Measurements from ENCODE around the gene ARL6IP6. TPM values are rescaled to one million over a fixed set of nuclear protein-coding genes. Genes with fewer than 3 reads are reported as not detected.
"Not testable (repeated sequence)": the region's sequence is repeated elsewhere in the genome, so short reads cannot be mapped to it uniquely, and the experiment has no call there.

The ARL6IP6 gene
- total RNA-seq, 1 donor from 2014 or later = 59.5 TPM

- no peak for DNase-seq (ENCODE audit: low spot score in 2 of 2)
- FAIRE-seq = no peak
Measured at GRCh38 chr2:152720794-152721193, 2.4 kb downstream of the ARL6IP6 start.

GRCh38 chr2:152722639-152723038, 4.2 kb downstream of the ARL6IP6 start:
- not testable (repeated sequence) for DNase-seq (ENCODE audit: low spot score in 2 of 2); FAIRE-seq

- DNase-seq (ENCODE audit: low spot score in 2 of 2) (no peak), FAIRE-seq (no peak)
Measured at GRCh38 chr2:152723918-152724317, 5.5 kb downstream of the ARL6IP6 start.

GRCh38 chr2:152729844-152730243, 11.4 kb downstream of the ARL6IP6 start:
- FAIRE-seq (no peak), DNase-seq (ENCODE audit: low spot score in 2 of 2) (no peak)

GRCh38 chr2:152730591-152731333, 12.3 kb downstream of the ARL6IP6 start:
- FAIRE-seq (no peak), DNase-seq (ENCODE audit: low spot score in 2 of 2) (no peak)

GRCh38 chr2:152737509-152737908, 19.1 kb downstream of the ARL6IP6 start:
- FAIRE-seq; DNase-seq (ENCODE audit: low spot score in 2 of 2): not testable (repeated sequence)

- DNase-seq (ENCODE audit: low spot score in 2 of 2) = no peak
- FAIRE-seq = no peak
Measured at GRCh38 chr2:152738438-152738837, 20.0 kb downstream of the ARL6IP6 start.

GRCh38 chr2:152739705-152740104, 21.3 kb downstream of the ARL6IP6 start:
- not testable (repeated sequence) for FAIRE-seq

GRCh38 chr2:152740743-152741328, 22.4 kb downstream of the ARL6IP6 start:
- peak; percentile 99 for FAIRE-seq
- peak; percentile 16 to 37 for DNase-seq (ENCODE audit: low spot score in 2 of 2)

More at GRCh38 chr2:152739705-152740104, 21.3 kb downstream of the ARL6IP6 start:
- not testable (repeated sequence) for DNase-seq (ENCODE audit: low spot score in 2 of 2)

GRCh38 chr2:152743002-152743401, 24.6 kb downstream of the ARL6IP6 start:
- peak in 1 of 2 donors; percentile 7 for DNase-seq (ENCODE audit: low spot score in 2 of 2)
- FAIRE-seq = no peak

GRCh38 chr2:152747751-152748150, 29.3 kb downstream of the ARL6IP6 start:
- FAIRE-seq; DNase-seq (ENCODE audit: low spot score in 2 of 2): not testable (repeated sequence)

- FAIRE-seq (no peak), DNase-seq (ENCODE audit: low spot score in 2 of 2) (no peak)
Measured at GRCh38 chr2:152755029-152755428, 36.6 kb downstream of the ARL6IP6 start.

GRCh38 chr2:152759290-152760072, 41.1 kb downstream of the ARL6IP6 start:
- DNase-seq (ENCODE audit: low spot score in 2 of 2) (no peak), FAIRE-seq (no peak)

- FAIRE-seq = no peak
- DNase-seq (ENCODE audit: low spot score in 2 of 2) = no peak
Measured at GRCh38 chr2:152761214-152761613, 42.8 kb downstream of the ARL6IP6 start.

- no peak for FAIRE-seq
Measured at GRCh38 chr2:152762202-152762601, 43.8 kb downstream of the ARL6IP6 start.

GRCh38 chr2:152763208-152763607, 44.8 kb downstream of the ARL6IP6 start:
- not testable (repeated sequence) for DNase-seq (ENCODE audit: low spot score in 2 of 2); FAIRE-seq

More at GRCh38 chr2:152762202-152762601, 43.8 kb downstream of the ARL6IP6 start:
- no peak for DNase-seq (ENCODE audit: low spot score in 2 of 2)

- FAIRE-seq = no peak
- DNase-seq (ENCODE audit: low spot score in 2 of 2) = no peak
Measured at GRCh38 chr2:152763651-152764050, 45.2 kb downstream of the ARL6IP6 start.

- no peak for FAIRE-seq
- DNase-seq (ENCODE audit: low spot score in 2 of 2) = no peak
Measured at GRCh38 chr2:152766928-152767327, 48.5 kb downstream of the ARL6IP6 start.

GRCh38 chr2:152781175-152781574, 62.8 kb downstream of the ARL6IP6 start:
- FAIRE-seq = no peak
- no peak for DNase-seq (ENCODE audit: low spot score in 2 of 2)

- FAIRE-seq (no peak), DNase-seq (ENCODE audit: low spot score in 2 of 2) (no peak)
Measured at GRCh38 chr2:152782171-152782570, 63.8 kb downstream of the ARL6IP6 start.

GRCh38 chr2:152790883-152791282, 72.5 kb downstream of the ARL6IP6 start:
- FAIRE-seq (no peak), DNase-seq (ENCODE audit: low spot score in 2 of 2) (no peak)
